MM.1S (cell line): ENCODE results near the gene THAP7.

Experiments
- EZH2phosphoT487 ChIP-seq: fragments of 300-600 bp; sonication (generic); IDR thresholded peaks from 2 replicates; pipeline ENCODE4 v1.6.1; 2018; ENCODE audit warnings: antibody characterized with exemption, low read length
- TF ChIP-seq, protein P1 (sequence below): fragments of 300-600 bp; sonication (generic); IDR thresholded peaks from 2 replicates; pipeline ENCODE4 v1.5.1; 2016; ENCODE audit warnings: antibody characterized with exemption, low read length, mixed read lengths

DNA sequence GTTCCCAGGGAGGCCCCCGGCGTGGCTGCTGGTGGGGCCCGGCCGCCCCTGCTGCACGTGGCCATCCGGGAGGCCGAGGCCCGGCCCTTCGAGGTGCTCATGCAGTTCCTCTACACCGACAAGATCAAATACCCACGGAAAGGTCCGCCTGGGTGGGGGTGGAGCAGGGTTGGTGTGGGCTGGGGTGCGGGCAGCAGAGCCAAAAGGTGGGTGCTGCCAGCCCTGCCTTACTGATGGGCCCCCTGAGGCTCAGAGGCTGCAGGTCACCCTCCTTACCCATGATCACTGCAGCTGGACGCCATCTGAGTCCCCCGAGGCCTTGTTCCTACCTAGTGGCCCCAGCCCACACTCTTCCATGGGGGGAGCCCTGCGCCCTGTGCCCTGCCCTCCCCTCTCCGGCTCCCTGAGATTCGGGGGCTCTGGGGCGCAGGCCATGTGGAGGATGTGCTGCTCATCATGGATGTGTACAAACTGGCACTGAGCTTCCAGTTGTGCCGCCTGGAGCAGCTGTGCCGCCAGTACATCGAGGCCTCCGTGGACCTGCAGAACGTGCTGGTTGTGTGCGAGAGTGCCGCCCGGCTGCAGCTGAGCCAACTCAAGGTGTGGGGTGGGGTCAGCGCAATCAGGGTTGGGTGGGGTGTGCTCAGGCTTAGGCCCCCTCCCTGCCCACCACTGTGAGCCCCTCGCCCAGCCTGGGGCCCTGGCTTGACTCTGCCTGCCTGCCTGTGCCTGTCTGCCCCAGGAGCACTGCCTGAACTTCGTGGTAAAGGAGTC is 7.6 kb downstream of the THAP7 start:
- TF ChIP-seq, protein P1, sequence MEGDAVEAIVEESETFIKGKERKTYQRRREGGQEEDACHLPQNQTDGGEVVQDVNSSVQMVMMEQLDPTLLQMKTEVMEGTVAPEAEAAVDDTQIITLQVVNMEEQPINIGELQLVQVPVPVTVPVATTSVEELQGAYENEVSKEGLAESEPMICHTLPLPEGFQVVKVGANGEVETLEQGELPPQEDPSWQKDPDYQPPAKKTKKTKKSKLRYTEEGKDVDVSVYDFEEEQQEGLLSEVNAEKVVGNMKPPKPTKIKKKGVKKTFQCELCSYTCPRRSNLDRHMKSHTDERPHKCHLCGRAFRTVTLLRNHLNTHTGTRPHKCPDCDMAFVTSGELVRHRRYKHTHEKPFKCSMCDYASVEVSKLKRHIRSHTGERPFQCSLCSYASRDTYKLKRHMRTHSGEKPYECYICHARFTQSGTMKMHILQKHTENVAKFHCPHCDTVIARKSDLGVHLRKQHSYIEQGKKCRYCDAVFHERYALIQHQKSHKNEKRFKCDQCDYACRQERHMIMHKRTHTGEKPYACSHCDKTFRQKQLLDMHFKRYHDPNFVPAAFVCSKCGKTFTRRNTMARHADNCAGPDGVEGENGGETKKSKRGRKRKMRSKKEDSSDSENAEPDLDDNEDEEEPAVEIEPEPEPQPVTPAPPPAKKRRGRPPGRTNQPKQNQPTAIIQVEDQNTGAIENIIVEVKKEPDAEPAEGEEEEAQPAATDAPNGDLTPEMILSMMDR = no peak
- no peak for TF ChIP-seq EZH2phosphoT487
